Fibroblast of pulmonary artery (primary cell): ENCODE measurements around the gene ARHGEF28.

ENCODE experiments used
- DNase-seq: peaks from one replicate; pipeline ENCODE4 v3.0.0-alpha.2; 2010; ENCODE audit warnings: low read depth
- H3K4me3 ChIP-seq: replicated peaks from 2 replicates; pipeline ENCODE4 v1.5.1; 2011; ENCODE audit warnings: low read depth, mild to moderate bottlenecking, control low read depth, low read length, moderate library complexity
- TF ChIP-seq, protein P1 (sequence below): IDR thresholded peaks from 2 replicates; pipeline ENCODE4 v1.5.1; 2011; ENCODE audit warnings: mild to moderate bottlenecking, control low read depth, low read length, inconsistent platforms; ENCODE audit errors: missing control alignments

ARHGEF28 gene

DNA sequence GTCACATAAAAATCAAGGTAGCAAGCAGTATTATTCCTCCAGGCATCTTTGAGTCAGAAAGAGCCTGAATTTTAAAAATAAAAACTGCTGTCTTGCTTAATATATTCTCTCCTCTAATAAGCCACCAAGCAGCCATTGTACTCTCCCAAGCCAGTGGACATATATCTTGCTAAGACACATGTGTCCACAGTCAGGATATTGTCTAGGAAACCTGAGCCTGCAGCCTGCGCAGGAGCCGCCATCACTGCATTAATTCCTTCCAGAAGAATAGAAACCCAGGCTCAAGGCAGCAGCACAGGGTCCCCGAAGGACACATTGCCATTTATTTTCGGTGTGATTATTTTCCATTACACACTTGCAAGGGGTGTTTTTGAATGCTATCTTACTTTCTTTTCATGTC lies 345.3 kb downstream of the ARHGEF28 start:
- no peak for DNase-seq
- H3K4me3 ChIP-seq = no peak overlapping the region
- TF ChIP-seq, protein P1, sequence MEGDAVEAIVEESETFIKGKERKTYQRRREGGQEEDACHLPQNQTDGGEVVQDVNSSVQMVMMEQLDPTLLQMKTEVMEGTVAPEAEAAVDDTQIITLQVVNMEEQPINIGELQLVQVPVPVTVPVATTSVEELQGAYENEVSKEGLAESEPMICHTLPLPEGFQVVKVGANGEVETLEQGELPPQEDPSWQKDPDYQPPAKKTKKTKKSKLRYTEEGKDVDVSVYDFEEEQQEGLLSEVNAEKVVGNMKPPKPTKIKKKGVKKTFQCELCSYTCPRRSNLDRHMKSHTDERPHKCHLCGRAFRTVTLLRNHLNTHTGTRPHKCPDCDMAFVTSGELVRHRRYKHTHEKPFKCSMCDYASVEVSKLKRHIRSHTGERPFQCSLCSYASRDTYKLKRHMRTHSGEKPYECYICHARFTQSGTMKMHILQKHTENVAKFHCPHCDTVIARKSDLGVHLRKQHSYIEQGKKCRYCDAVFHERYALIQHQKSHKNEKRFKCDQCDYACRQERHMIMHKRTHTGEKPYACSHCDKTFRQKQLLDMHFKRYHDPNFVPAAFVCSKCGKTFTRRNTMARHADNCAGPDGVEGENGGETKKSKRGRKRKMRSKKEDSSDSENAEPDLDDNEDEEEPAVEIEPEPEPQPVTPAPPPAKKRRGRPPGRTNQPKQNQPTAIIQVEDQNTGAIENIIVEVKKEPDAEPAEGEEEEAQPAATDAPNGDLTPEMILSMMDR = no peak

DNA sequence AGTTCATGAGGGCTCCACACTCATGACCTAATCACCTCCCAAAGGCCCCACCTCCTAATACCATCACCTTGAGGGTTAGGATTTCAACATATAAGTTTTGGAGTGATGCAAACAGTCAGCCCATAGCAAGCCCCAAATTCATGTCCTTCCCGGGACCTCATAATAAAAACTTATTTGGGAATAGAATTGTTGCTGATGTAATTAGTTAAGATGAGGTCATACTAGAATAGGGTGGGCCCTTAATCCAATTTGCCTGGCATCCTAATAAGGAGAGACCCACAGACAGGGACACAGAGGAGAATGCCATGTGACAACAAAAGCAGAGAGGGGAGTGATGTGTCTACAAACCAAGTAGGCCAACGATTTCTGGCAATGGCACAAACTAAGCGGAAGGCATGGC lies 347.1 kb downstream of the ARHGEF28 start:
- no peak overlapping the region for H3K4me3 ChIP-seq
- no peak for DNase-seq
- TF ChIP-seq, protein P1 = no peak

DNA sequence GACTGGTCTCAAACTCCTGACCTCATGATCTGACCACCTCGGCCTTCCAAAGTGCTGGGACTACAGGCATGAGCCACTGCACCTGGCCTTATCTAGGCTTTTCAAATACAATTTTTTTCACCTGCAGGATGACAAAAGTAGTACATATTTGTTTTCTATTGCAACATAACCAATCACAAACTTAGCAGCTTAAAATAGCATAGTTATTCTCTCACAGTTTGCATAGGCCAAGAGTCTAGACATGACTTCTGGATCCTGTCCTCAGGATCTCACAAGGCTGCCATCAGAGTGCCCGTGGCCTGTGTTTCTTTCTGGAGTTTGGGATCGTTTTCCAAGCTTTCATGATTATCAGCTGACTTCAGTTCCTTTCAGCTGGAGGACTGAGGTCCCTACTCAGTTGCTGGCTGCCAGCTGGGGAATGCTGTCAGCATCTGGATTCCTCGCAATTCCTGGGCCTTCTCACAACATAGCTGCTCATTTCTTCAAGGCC lies 348.9 kb downstream of the ARHGEF28 start:
- TF ChIP-seq, protein P1 = no peak
- H3K4me3 ChIP-seq = no peak overlapping the region
- DNase-seq = peak; percentile 58

DNA sequence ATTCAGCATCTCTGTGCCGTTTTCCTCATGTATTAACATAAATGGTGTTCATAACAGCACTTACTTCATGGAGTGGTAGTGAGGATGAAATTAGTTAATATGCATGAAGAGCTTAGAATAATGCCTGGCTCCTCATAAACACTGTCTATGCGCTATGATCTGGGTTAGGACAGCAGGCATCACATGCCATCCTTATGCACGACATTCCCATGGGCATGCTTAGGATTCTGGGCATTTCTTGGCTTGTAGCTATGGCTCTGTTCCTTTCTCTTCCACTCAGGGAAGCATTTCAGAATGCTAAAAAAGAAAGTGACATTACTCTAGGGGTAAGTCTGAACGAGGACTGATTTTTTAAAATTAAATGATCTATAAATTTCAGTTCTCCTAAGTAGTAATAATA lies 349.8 kb downstream of the ARHGEF28 start:
- TF ChIP-seq, protein P1 = no peak
- H3K4me3 ChIP-seq = no peak overlapping the region
- no peak for DNase-seq

DNA sequence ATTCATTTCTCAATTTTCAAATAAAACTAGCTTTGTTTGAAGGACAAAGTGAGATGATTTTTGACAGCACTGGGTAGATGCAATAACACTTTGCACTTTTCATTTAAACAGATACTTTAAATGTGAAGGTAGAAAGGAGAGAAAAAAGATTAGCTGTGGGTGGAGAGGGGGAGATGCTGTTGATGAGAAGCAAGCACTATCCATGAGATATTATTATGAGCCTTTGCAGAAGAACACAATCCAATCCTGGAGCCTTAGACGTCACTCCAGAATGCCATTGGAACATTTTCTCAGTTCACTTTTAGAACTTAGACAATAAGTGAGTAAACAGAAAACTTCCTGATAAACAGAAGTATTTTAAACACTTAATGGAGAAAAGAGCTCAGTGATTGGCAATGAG lies 351.1 kb downstream of the ARHGEF28 start:
- H3K4me3 ChIP-seq = no peak overlapping the region
- DNase-seq = no peak
- TF ChIP-seq, protein P1 = no peak

DNA sequence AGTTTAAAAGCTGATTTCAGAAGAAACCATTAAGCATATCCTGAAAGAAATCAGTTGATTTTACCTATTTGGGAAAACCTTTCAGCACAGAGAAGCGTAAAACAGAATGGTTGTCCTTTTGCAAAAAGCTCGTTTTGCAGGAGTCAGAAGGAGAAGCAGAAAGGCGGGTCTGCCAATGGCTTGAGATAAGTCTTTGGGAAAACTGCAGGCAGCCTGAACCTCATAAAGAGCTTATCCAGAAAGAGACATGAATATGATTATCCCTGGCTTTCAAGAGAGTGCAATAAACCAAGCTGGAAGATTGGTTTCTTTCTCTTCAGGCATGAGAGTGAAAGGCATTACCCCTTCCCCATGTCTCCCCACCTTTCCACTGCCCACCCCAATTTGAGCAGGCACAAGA lies 353.3 kb downstream of the ARHGEF28 start:
- TF ChIP-seq, protein P1 = no peak
- no peak overlapping the region for H3K4me3 ChIP-seq
- no peak for DNase-seq

DNA sequence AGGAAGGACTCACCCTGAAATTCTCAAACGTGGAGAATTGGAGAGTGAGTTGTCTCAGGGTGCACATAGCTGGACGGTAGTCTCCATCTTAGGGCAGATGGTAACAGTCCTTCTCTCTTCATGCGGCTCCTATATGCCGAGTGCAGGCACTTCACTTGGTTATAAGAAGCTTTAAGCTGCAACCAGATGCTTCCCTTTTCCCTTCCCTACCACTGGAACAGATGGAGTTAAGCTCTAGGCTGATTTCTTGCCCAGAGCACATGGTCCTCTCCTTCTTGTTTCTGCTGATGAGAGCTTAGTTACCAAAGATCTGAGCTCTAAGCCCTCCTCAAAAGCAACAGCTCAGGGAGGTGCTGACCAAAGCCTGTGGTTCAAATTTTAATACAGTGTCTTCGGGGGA lies 355.7 kb downstream of the ARHGEF28 start:
- H3K4me3 ChIP-seq = no peak overlapping the region
- TF ChIP-seq, protein P1 = no peak
- DNase-seq = no peak
